GM23248 (cell line): ENCODE data around the gene TBX3.

Experiments used
- EZH2 ChIP-seq: fragments of 200-600 bp; sonication (generic); IDR thresholded peaks from 2 replicates; pipeline ENCODE4 v1.6.1; 2018; ENCODE audit warnings: antibody characterized with exemption, mild to moderate bottlenecking; ENCODE audit not compliant: insufficient read depth, poor library complexity, severe bottlenecking
- EZH2phosphoT487 ChIP-seq: fragments of 200-600 bp; sonication (generic); IDR thresholded peaks from 2 replicates; pipeline ENCODE4 v1.6.1; 2018; ENCODE audit warnings: antibody characterized with exemption, moderate library complexity, mild to moderate bottlenecking, low read depth; ENCODE audit not compliant: insufficient read depth

DNA sequence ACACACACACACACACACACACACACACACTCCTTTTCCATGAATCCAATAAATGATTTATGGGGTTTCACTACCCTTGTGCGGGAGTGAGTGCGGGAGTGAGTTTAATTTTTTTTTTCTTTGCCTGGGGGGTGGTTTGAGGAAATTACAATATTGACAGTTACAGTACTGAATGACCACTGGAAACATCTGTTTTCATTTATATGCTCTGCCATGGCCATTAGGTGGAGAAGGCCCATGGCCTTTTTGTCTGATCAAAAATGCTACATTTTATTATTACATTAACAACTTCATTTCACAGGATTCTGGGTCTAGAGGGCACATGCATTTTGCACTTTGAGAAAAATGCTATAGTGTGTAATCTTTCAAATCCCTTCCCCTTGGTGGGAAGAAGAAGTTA is 5.9 kb downstream of the TBX3 start:
- TF ChIP-seq EZH2 = no peak
- no peak for TF ChIP-seq EZH2phosphoT487
